ENCODE results near the gene BCAS3.
"Not testable (repeated sequence)": the region's sequence is repeated elsewhere in the genome, so short reads cannot be mapped to it uniquely, and the experiment has no call there.

BCAS3 gene

GRCh38 chr17:61235827-61236197 is 558.2 kb downstream of the BCAS3 start:
- peak in 1 of 3 experiments; percentile 33 for DNase-seq

DNA sequence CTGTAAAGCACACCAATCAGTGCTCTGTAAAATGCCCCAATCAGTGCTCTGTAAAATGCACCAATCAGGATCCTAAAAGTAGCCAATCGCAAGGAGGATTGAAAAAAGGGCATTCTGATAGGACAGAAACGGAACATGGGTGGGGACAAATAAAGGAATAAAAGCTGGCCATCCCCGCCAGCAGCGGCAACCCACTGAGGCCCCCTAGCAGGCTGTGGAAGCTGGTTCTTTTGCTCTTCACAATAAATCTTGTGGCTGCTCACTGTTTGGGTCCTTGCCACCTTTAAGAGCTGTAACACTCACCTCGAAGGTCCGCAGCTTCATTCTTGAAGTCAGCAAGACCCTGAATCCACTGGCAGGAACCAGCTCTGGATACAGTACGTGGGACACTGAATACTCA is 559.6 kb downstream of the BCAS3 start:
- DNase-seq = no peak

DNA sequence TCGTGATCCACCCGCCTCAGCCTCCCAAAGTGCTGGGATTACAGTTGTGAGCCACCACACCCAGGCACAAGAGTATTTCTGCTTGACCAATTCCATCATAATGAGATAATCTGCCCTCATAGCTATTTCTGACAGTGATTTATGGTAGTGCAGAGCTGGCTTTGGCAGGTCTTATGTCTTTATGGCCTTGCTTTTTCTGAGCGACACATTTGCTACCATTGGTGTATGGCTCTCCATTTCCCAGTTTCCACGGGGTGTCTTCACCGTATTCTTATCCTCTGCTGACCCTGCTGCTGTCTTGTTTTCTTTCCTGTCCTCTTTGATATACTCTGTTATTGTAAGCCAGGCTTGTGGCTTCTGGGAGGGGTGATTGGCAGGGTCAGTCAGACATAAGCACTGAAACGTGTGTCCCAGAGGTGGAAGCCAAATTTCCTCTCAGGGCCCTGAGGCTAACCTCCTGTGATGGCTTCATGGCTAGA is 560.8 kb downstream of the BCAS3 start:
- DNase-seq = no peak

- DNase-seq = no peak
Measured at GRCh38 chr17:61239327-61239726, 561.7 kb downstream of the BCAS3 start.

GRCh38 chr17:61239953-61240352 is 562.3 kb downstream of the BCAS3 start:
- DNase-seq = no peak

GRCh38 chr17:61240851-61241468 is 563.3 kb downstream of the BCAS3 start:
- DNase-seq = no peak

DNA sequence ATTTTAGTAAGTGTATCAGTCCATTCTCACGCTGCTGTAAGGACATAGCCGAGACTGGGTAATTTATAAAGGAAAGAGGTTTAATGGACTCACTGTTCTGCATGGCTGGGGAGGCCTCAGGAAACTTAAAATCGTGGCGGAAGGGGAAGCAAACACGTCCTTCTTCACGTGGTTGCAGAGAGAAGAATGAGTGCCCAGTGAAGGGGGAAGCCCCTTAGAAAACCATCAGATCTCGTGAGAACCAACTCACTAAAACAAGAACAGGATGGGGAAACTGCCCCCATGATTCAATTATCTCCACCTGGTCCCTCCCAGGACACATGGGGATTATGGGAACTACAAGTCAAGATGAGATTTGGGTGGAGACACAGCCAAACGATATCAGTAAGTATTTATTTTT is 567.3 kb downstream of the BCAS3 start:
- DNase-seq = not testable (repeated sequence)

- peak in 1 of 3 experiments; percentile 79 for DNase-seq
Measured at GRCh38 chr17:61245706-61246135, 568.1 kb downstream of the BCAS3 start.

GRCh38 chr17:61247439-61247838 is 569.8 kb downstream of the BCAS3 start:
- peak in 1 of 3 experiments; percentile 37 for DNase-seq

- DNase-seq = no peak
Measured at GRCh38 chr17:61248399-61248798, 570.7 kb downstream of the BCAS3 start.

DNA sequence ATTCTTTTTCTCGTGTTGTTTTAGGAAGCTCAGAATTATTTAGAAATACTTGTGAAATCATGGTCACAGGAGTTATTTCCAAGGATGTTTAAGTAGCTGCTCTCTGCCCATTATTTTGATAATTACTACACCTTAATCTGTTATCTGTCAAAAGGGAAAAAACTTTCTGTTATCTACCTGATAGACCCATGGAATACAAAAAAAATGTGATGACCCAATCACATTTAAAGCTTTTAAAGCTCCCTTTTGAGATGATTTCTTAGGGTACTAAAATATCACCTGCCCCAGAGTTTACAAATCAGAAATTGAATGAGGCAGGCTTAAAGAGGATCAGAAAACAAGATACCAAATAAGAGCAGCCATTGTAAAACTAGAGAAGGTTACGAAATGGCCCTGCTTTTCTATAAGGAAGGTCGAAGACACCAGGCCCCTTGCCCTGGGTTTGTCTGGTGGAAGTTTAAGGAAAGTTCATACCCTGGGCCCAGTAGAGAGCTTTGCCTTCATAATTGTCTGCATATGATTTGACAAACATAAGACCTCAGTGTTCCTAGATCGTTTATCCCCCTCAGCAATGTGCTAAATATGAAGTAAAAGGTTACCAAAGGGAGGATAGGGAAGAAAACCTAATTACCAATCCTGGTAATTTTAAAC is 572.1 kb downstream of the BCAS3 start:
- DNase-seq = no peak

GRCh38 chr17:61250335-61250890 is 572.8 kb downstream of the BCAS3 start:
- no peak for DNase-seq

DNA sequence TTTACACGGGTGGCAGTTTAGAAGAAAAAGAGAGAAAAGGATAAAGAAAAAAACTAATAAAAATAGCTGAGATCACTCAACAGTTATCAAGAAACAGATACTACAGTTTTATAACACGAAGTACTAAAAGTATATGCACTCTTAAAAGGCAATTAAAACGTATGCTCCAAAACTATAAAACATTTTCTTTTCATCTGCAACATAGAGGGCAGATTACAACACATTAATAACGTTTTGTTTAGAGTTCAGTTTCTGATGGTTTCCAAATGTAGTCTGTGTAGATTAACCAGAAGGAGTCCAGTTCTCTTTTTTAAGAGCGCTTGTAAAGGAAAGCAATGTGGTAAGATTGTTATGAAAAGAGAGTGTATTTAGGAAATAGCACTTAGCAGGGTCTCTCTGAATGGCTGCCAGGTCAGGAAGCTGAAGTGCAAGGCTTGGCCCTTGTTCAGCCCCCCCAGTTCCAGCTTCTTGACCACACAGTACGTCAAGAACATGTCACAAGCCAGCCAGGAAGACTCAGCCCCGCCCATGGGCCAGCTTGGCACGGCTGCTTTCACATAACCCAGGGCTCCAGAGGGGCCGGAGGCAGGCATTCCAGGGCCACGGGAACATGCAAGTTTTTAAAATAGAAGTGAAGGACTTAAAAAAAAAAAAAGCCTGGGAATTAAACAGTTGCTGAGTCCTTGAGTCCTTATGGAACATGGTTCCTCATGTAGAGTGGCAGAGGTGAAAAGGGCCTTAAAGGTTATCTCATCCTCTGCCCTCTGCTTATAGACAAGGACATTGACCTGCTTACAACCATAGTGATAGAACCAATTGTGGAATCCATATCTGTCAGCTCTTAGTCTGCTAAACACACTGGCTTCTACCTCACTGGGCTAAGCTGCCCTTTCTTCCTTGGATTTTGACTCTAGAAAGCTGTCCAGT is 574.6 kb downstream of the BCAS3 start:
- DNase-seq = no peak

DNA sequence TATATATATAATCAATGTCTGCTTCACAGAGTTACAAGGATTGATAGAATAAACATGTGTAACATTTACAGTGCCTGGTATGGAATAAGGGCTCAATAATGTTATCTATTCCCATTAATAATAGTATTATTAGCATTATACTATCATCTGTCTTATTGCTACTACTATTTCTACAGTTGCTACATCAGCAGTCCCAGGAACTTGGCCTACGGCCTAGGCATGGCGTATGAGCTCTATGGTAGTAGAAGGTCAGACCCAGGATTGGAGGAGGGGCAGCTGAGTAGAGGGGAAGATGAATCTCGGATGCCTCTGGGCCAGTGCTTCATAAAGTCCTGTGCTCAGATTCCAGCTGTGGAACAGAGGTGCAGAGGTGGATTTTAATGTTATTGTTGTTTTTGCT is 575.7 kb downstream of the BCAS3 start:
- DNase-seq = no peak

DNA sequence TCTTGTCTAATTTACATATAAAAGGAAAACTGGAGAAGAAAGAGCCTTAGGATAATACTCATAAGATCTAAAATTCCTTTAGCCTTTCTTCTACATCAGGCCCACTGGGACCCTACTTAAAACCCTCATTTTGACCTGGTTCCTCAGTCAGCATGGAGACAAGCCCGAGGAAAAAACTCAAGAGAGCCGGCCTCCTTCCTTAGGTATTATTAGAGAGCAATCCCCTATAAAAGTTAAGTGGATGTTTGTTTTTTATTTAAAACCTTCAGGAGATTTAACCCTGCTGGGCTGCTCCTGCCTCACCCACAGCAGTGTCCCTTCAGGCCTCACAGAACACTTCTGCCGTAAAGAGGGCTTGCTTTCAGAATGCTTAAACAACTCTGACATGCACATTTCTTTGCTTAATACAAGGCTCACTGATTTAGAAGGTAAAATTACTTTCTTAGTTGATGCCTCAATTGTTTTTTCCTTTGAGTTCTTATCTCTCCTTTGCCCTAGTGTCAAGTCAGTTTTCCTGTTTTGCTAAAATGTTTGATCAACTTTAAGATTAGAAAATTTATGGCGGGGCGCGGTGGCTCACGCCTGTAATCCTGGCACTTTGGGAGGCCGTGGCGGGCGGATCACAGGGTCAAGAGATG is 576.4 kb downstream of the BCAS3 start:
- peak in 1 of 3 experiments; percentile 4 for DNase-seq

- no peak for DNase-seq
Measured at GRCh38 chr17:61254904-61255303, 577.3 kb downstream of the BCAS3 start.

DNA sequence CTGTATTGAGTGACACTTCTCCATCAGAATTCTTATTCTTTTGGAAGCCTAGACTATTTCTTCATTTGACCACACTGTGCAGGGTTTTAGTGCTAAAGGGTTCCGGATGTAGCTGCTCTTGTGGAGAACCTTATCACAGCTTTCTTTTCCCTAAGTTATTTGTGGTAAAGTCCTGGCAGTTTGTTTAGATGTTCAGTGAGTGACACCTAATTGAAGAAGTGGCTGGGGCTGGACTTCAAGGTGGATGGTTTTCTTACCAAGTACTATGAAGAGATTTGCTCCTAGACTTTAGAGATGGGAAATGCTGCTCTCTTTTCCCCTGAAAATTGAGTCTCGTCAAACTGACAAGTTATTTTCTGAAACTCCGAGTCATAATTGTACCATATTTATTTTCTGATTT is 578.0 kb downstream of the BCAS3 start:
- DNase-seq = no peak

DNA sequence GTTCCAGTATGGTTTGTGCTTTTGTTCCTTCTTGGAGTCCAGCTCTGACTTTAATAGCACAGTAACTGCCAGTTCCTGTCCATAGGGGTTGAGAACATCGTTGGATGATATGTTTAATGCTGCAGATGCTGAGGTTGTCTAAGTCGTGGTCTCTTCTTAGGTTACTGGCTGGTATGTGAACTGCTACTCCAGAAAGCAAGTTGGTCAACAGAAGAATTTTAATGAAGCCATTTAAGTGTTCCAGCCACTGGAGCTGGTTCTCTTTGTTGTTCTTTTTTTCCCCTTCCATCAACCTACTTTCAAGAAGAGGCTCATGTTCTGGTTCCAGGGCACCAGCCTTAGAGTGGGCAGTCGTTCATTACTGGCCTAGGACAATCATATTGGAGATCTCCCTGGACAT is 581.7 kb downstream of the BCAS3 start:
- no peak for DNase-seq

GRCh38 chr17:61260071-61260797 is 582.6 kb downstream of the BCAS3 start:
- DNase-seq = no peak

DNA sequence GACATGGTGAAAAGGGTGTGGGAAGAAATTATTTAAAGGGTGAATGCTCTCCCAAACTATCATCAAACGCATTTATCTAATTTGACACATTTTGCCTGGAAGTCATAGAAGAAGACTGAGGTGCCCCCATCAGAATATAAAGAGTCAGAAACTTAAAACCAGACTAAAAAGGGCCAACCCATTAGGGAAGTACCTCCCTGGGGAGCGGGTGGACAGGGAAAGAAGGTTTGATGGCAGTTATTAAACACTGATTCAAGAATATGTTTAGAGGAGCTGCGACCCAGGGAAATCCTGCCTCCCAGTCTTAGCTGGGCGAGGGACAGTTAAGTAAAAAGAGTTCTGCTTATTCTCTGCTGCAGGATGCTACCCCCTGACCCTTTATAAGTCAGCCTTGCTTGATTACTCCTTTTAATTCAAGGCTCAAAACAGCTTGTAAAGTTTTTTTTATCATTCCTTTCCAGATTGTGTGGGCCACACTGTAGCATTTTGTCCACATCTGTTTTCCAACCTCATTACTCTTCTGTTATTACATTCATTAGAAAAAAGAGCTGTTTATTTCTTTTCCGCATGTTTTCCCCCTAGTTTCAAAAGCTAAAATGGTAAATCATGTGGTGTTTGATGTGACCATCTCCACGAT is 583.5 kb downstream of the BCAS3 start:
- no peak for DNase-seq

DNA sequence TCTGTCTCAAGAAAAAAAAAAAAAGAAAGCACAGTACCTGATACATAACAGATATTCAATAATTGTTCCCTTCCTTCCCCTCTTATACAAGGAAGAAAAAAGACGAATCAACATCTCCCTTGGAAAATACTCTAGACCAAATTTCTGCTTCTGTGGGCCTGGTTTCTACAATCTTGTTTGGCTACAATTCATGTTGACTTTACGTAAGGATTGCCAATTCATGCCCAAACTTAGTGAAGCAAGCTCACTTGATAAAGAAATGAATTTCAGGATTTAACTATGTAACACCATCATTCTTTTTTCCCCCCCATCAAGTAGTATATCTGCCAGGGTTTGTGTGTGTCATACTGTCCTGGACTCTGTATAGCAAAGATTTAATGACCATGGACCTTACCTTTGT is 587.7 kb downstream of the BCAS3 start:
- no peak for DNase-seq

DNA sequence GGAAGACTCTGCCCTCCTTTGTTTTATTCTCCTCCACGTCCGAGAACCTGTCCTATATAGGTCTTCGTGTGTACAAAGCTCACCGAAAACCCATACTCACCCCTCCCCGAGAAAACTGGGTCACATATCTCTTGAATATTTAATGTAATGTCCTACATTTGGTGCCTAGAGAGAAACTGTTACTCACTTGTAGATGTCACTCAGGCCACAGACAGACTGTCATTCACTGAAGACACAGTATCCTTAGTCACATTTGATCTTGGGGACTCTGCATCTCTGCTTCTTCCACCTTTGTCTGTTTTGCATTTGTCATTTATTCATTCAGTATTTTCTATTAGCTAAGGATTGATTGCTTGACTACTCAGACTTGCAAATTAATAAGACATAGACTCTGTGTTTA is 590.2 kb downstream of the BCAS3 start:
- DNase-seq = no peak

All from NCI-H1417 (cell line).